ENCODE results near the gene HERC2. TPM values are rescaled to one million over a fixed set of nuclear protein-coding genes. Genes with fewer than 3 reads are reported as not detected.

Gene HERC2
- total and polyA plus RNA-seq, 2 of the 13 experiments (the other 11 are each of a cell fraction or from before 2014, with no cell fraction given), result 17.6 to 24.8 TPM

DNA sequence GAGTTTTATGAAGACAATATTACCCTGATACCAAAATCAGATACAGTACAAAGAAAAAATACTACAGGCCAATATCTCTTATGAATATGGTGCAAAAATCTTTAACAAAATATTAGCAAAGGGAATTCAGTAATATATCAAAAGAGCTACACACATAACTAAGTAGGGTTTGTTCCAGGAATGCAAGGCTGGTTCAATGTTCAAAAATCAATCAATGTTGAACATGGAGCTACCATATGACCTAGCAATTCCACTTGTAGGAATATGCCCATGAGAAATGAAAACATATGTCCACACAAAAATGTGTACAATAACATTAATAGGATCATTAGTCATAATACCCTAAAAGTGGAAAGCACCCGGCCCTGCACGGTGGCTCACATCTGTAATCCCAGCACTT, 230.7 kb downstream of the HERC2 start (continued):
- no peak for TF ChIP-seq ZNF530 (CRISPR knock-in tag; IDR thresholded peaks at IDR 0.05; ENCODE audit: low read depth)

DNA sequence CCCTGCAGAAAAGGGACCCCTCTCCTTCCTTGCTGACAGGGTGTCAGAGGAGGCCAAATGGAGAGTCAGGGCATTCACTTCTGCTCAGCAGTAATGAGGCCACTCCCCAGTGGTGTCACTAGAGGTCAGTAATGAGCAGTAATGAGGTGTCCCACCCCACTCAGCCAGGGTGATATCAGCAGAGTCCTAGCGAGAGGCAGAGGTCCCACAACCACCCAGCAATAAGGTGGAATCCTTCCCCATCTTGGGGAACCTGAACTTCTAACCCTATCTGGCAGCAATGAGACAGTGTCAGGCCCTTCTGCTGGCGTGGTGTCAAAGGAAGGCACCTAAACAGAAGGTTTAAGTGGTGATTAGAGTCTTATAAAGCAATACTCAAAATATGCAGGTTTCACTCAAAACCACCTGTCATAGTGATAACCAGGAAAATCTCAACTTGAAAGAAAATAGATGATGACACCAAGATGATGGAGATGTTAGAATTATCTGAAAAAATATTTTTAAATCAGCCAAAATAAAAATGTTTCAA, 235.7 kb downstream of the HERC2 start:
- H3K36me3 ChIP-seq (replicated peaks in 1 of 2; ENCODE audit: control insufficient read depth in 1 of 2, insufficient read depth in 2 of 2, low read length in 2 of 2), result no peaks in the 10 kb centered on the region
- intact Hi-C loops (cut with micrococcal nuclease; ENCODE audit: unreplicated experiment) (loop anchor here (1.0 kb wide), 2 partner anchors 12 to 37 kb away; no protein-coding TSS in a partner anchor), in situ Hi-C loops (cut with HindIII; ENCODE audit: extremely low pct_ligation_motif_present, low pct_unique_long_range_greater_than_20kb) (no loop called here)
- FAIRE-seq (peak; percentile 83), ATAC-seq (peak; percentile 98), DNase-seq (ENCODE audit: low spot score) (peak; percentile 60)
- POLR2A ChIA-PET, result no interaction called here
- H3K4me3 ChIP-seq (replicated peaks in 1 of 3; ENCODE audit: insufficient read depth in 1 of 3, low read depth in 2 of 3, low read length in 3 of 3), result no peak overlapping the region
- H3K27me3 ChIP-seq (ENCODE audit: control insufficient read depth in 1 of 2, insufficient read depth in 2 of 2, low read length in 2 of 2), result no peaks in the 10 kb centered on the region
- H3K4me2 ChIP-seq (ENCODE audit: low read depth, low read length), result no peak overlapping the region
- H3K9me3 ChIP-seq (ENCODE audit: low read length), result peaks cover 7% of the 10 kb centered on the region; the same call in 1 of the 2 replicates
- no peak overlapping the region for H3K27ac ChIP-seq (ENCODE audit: extremely low read length, insufficient read depth, low read length)
- no peak overlapping the region for H3K9ac ChIP-seq (ENCODE audit: insufficient read depth, low read depth, low read length)
- BruUV-seq (replicated peaks), result no TSS peak
- H3K4me1 ChIP-seq (ENCODE audit: insufficient read depth, low read length), result peaks cover 14% of the 10 kb centered on the region
- H3K79me2 ChIP-seq (ENCODE audit: insufficient read depth, low read length), result no peaks in the 10 kb centered on the region
- H2AFZ ChIP-seq (ENCODE audit: low read length), result no peak overlapping the region
- CTCF ChIA-PET (ENCODE audit: low intra/inter-chr PET ratio, low total read pairs), result interaction anchor here (2.2 kb wide), 1 partner anchor 37 kb away, joined by 14 read pairs; no protein-coding TSS in a partner anchor
- H4K20me1 ChIP-seq (ENCODE audit: insufficient read depth, low read length), result no peaks in the 10 kb centered on the region
- WGBS (ENCODE audit: low lambda C conversion rate), result 2% methylated on average over 2 of the region's 2 CpGs
- TF ChIP-seq, protein P1, sequence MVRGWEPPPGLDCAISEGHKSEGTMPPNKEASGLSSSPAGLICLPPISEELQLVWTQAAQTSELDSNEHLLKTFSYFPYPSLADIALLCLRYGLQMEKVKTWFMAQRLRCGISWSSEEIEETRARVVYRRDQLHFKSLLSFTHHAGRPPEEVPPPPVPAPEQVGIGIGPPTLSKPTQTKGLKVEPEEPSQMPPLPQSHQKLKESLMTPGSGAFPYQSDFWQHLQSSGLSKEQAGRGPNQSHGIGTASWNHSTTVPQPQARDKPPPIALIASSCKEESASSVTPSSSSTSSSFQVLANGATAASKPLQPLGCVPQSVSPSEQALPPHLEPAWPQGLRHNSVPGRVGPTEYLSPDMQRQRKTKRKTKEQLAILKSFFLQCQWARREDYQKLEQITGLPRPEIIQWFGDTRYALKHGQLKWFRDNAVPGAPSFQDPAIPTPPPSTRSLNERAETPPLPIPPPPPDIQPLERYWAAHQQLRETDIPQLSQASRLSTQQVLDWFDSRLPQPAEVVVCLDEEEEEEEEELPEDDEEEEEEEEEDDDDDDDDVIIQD (CRISPR knock-in tag; IDR thresholded peaks at IDR 0.05; ENCODE audit: low read depth), result peak; percentile 25; the same call in 1 of the 2 replicates
- TF ChIP-seq ZNF343 (CRISPR knock-in tag; IDR thresholded peaks at IDR 0.05) (no peak), STAG1 (CRISPR knock-in tag; IDR thresholded peaks at IDR 0.05) (peak; percentile 57), ZNF296 (CRISPR knock-in tag; conservative IDR thresholded peaks at IDR 0.05) (no peak), KDM5A (IDR thresholded peaks at IDR 0.05; ENCODE audit: borderline replicate concordance, low read length) (no peak), XRCC5 (optimal IDR thresholded peaks at IDR 0.05; ENCODE audit: low read length) (peak; percentile 46), FOXA3 (CRISPR knock-in tag; IDR thresholded peaks at IDR 0.05) (no peak)
- TF ChIP-seq, protein P2, sequence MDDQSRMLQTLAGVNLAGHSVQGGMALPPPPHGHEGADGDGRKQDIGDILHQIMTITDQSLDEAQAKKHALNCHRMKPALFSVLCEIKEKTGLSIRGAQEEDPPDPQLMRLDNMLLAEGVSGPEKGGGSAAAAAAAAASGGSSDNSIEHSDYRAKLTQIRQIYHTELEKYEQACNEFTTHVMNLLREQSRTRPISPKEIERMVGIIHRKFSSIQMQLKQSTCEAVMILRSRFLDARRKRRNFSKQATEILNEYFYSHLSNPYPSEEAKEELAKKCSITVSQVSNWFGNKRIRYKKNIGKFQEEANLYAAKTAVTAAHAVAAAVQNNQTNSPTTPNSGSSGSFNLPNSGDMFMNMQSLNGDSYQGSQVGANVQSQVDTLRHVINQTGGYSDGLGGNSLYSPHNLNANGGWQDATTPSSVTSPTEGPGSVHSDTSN (CRISPR knock-in tag; IDR thresholded peaks at IDR 0.05; ENCODE audit: borderline replicate concordance), result no peak
- TF ChIP-seq, protein P3, sequence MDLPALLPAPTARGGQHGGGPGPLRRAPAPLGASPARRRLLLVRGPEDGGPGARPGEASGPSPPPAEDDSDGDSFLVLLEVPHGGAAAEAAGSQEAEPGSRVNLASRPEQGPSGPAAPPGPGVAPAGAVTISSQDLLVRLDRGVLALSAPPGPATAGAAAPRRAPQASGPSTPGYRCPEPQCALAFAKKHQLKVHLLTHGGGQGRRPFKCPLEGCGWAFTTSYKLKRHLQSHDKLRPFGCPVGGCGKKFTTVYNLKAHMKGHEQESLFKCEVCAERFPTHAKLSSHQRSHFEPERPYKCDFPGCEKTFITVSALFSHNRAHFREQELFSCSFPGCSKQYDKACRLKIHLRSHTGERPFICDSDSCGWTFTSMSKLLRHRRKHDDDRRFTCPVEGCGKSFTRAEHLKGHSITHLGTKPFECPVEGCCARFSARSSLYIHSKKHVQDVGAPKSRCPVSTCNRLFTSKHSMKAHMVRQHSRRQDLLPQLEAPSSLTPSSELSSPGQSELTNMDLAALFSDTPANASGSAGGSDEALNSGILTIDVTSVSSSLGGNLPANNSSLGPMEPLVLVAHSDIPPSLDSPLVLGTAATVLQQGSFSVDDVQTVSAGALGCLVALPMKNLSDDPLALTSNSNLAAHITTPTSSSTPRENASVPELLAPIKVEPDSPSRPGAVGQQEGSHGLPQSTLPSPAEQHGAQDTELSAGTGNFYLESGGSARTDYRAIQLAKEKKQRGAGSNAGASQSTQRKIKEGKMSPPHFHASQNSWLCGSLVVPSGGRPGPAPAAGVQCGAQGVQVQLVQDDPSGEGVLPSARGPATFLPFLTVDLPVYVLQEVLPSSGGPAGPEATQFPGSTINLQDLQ (CRISPR knock-in tag; IDR thresholded peaks at IDR 0.05), result no peak
- TF ChIP-seq, protein P4, sequence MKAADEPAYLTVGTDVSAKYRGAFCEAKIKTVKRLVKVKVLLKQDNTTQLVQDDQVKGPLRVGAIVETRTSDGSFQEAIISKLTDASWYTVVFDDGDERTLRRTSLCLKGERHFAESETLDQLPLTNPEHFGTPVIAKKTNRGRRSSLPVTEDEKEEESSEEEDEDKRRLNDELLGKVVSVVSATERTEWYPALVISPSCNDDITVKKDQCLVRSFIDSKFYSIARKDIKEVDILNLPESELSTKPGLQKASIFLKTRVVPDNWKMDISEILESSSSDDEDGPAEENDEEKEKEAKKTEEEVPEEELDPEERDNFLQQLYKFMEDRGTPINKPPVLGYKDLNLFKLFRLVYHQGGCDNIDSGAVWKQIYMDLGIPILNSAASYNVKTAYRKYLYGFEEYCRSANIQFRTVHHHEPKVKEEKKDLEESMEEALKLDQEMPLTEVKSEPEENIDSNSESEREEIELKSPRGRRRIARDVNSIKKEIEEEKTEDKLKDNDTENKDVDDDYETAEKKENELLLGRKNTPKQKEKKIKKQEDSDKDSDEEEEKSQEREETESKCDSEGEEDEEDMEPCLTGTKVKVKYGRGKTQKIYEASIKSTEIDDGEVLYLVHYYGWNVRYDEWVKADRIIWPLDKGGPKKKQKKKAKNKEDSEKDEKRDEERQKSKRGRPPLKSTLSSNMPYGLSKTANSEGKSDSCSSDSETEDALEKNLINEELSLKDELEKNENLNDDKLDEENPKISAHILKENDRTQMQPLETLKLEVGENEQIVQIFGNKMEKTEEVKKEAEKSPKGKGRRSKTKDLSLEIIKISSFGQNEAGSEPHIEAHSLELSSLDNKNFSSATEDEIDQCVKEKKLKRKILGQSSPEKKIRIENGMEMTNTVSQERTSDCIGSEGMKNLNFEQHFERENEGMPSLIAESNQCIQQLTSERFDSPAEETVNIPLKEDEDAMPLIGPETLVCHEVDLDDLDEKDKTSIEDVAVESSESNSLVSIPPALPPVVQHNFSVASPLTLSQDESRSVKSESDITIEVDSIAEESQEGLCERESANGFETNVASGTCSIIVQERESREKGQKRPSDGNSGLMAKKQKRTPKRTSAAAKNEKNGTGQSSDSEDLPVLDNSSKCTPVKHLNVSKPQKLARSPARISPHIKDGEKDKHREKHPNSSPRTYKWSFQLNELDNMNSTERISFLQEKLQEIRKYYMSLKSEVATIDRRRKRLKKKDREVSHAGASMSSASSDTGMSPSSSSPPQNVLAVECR (CRISPR knock-in tag; IDR thresholded peaks at IDR 0.05; ENCODE audit: borderline replicate concordance), result no peak

Measured in HepG2 (cell line).